HepG2 (cell line): ENCODE measurements around the gene PBX4. TPM values are rescaled to one million over a fixed set of nuclear protein-coding genes. Genes with fewer than 3 reads are reported as not detected.

Experiments
- ARID4A ChIP-seq: sonication (generic); formaldehyde crosslinking; IDR thresholded peaks from 2 replicates; pipeline ENCODE4 v1.5.0; 2020; ENCODE audit warnings: mild to moderate bottlenecking, missing genetic modification reagents, borderline replicate concordance
- ELF4 ChIP-seq: sonication (generic); formaldehyde crosslinking; IDR thresholded peaks from 2 replicates; pipeline ENCODE4 v1.5.0; 2020; ENCODE audit warnings: missing genetic modification reagents, mild to moderate bottlenecking, moderate library complexity, borderline replicate concordance
- ERF ChIP-seq: IDR thresholded peaks from 2 replicates; pipeline ENCODE4 v1.6.1; 2018; ENCODE audit warnings: missing biosample characterization, missing genetic modification reagents
- FLYWCH1 ChIP-seq: sonication (generic); formaldehyde crosslinking; IDR thresholded peaks from 2 replicates; pipeline ENCODE4 v1.8.1; 2023; ENCODE audit warnings: mild to moderate bottlenecking, missing genetic modification reagents
- HMGXB4 ChIP-seq, 2 experiments: sonication (generic) in 1 of 2; formaldehyde crosslinking in 1 of 2; IDR thresholded peaks; 2 replicates each; pipeline versions ENCODE4 v1.4.0 to v1.6.1; 2018 to 2020; ENCODE audit warnings: missing genetic modification reagents in 2 of 2, borderline replicate concordance in 1 of 2, low read depth in 1 of 2, mild to moderate bottlenecking in 1 of 2, missing biosample characterization in 1 of 2
- KDM1A ChIP-seq: IDR thresholded peaks from 2 replicates; pipeline ENCODE4 v1.6.1; 2016; ENCODE audit warnings: missing compliant biosample characterization
- NBN ChIP-seq: fragments of 450-650 bp; conservative IDR thresholded peaks from 2 replicates; pipeline ENCODE4 v1.6.1; 2017
- POGZ ChIP-seq: sonication (generic); formaldehyde crosslinking; IDR thresholded peaks from 2 replicates; pipeline ENCODE4 v1.4.0; 2020; ENCODE audit warnings: mild to moderate bottlenecking, missing genetic modification reagents
- SIN3B ChIP-seq: fragments of 150-350 bp; IDR thresholded peaks from 2 replicates; pipeline ENCODE4 v1.6.1; 2014; ENCODE audit warnings: low read length
- SP4 ChIP-seq: sonication (generic); formaldehyde crosslinking; IDR thresholded peaks from 2 replicates; pipeline ENCODE4 v1.8.1; 2023; ENCODE audit warnings: mild to moderate bottlenecking, missing genetic modification reagents
- TEAD3 ChIP-seq: optimal IDR thresholded peaks from 2 replicates; pipeline ENCODE3; 2016; ENCODE audit warnings: borderline replicate concordance
- TFAP4 ChIP-seq: sonication (generic); IDR thresholded peaks from 2 replicates; pipeline ENCODE4 v1.6.1; 2016; ENCODE audit warnings: low read depth, borderline replicate concordance
- TOPORS ChIP-seq: sonication (generic); formaldehyde crosslinking; IDR thresholded peaks from 2 replicates; pipeline ENCODE4 v1.8.0; 2023; ENCODE audit warnings: mild to moderate bottlenecking, missing genetic modification reagents
- ZBTB3 ChIP-seq: sonication (generic); formaldehyde crosslinking; IDR thresholded peaks from 2 replicates; pipeline ENCODE4 v1.4.0; 2020; ENCODE audit warnings: low read depth, mild to moderate bottlenecking, moderate library complexity, missing genetic modification reagents, borderline replicate concordance
- ZFP36 ChIP-seq: fragments of 150-350 bp; IDR thresholded peaks from 2 replicates; pipeline ENCODE4 v1.6.1; 2018; ENCODE audit warnings: borderline replicate concordance, low read length, low read depth; ENCODE audit not compliant: partially characterized antibody
- ZMAT3 ChIP-seq: sonication (generic); formaldehyde crosslinking; conservative IDR thresholded peaks from 2 replicates; pipeline ENCODE4 v1.7.0; 2021; ENCODE audit warnings: missing genetic modification reagents
- ZNF331 ChIP-seq: sonication (generic); formaldehyde crosslinking; IDR thresholded peaks from 2 replicates; pipeline ENCODE4 v1.4.0; 2020; ENCODE audit warnings: missing genetic modification reagents
- ZNF343 ChIP-seq: sonication (generic); formaldehyde crosslinking; IDR thresholded peaks from 2 replicates; pipeline ENCODE4 v1.4.0; 2020; ENCODE audit warnings: mild to moderate bottlenecking, missing genetic modification reagents
- ZNF550 ChIP-seq: sonication (generic); formaldehyde crosslinking; IDR thresholded peaks from 2 replicates; pipeline ENCODE4 v1.4.0; 2020; ENCODE audit warnings: mild to moderate bottlenecking, missing genetic modification reagents, borderline replicate concordance
- ZNF552 ChIP-seq: sonication (generic); formaldehyde crosslinking; IDR thresholded peaks from 2 replicates; pipeline ENCODE4 v1.9.0; 2022; ENCODE audit warnings: missing genetic modification reagents, mild to moderate bottlenecking, borderline replicate concordance
- ZNF7 ChIP-seq: IDR thresholded peaks from 2 replicates; pipeline ENCODE4 v1.6.1; 2016; ENCODE audit warnings: missing biosample characterization, missing genetic modification reagents
- polyA plus RNA-seq, 8 experiments: library from polyadenylated mRNA; depleted of rRNA in 3 of 8; stranded (reverse) in 7 of 8; unstranded in 1 of 8; fragments of >200 nt; fragmentation: Illumina TruSeq in 4 of 8; extraction: Trizol in 4 of 8; gene quantifications; 2 replicates each; pipeline versions ENCODE4 v1.2.1 to v1.2.3, GENCODE V29; 2011 to 2016; ENCODE audit warnings: low read depth in 4 of 8, missing spikeins in 1 of 8, mixed read lengths in 1 of 8; ENCODE audit not compliant: insufficient read depth in 1 of 8
- total RNA-seq, 5 experiments: library from RNA; depleted of rRNA; stranded (reverse); fragments of >200 nt; fragmentation: Illumina TruSeq; extraction: Trizol; gene quantifications; 2 replicates each; pipeline ENCODE4 v1.2.3, GENCODE V29; 2016; ENCODE audit warnings: low read depth in 1 of 5

Gene PBX4
- total and polyA plus RNA-seq, 2 of the 13 experiments (the other 11 are each of a cell fraction or from before 2014, with no cell fraction given) = not detected

GRCh38 chr19:19643158-19644053 is 24.9 kb upstream of the PBX4 start, which contains the start of gene GMIP (continued):
- TF ChIP-seq ZNF343 (CRISPR knock-in tag) = 0 out of 2 replicates have a peak, but pooled peaks have one; percentile 55
- no peak for TF ChIP-seq ZFP36
- no peak for TF ChIP-seq SIN3B
- TF ChIP-seq HMGXB4 (CRISPR knock-in tag; IDR thresholded peaks at IDR 0.05; ENCODE audit: borderline replicate concordance in 1 of 2, low read depth in 1 of 2) = peak; percentile 46 to 75; a peak in 3 of 4 replicates
- 0 out of 2 replicates have a peak, but pooled peaks have one; percentile 34 for TF ChIP-seq ZMAT3 (CRISPR knock-in tag)
- 0 out of 2 replicates have a peak, but pooled peaks have one; percentile 25 for TF ChIP-seq SP4 (CRISPR knock-in tag)
- no peak for TF ChIP-seq POGZ (CRISPR knock-in tag)
- no peak for TF ChIP-seq TEAD3
- no peak for TF ChIP-seq ERF (CRISPR knock-in tag)
- no peak for TF ChIP-seq ZNF552 (CRISPR knock-in tag)
- TF ChIP-seq TOPORS (CRISPR knock-in tag) = no peak
- TF ChIP-seq KDM1A (CRISPR knock-in tag) = no peak
- TF ChIP-seq FLYWCH1 (CRISPR knock-in tag) = 0 out of 2 replicates have a peak, but pooled peaks have one; percentile 22
- TF ChIP-seq ZNF7 = no peak
- no peak for TF ChIP-seq TFAP4
- TF ChIP-seq ARID4A (CRISPR knock-in tag) = peak; percentile 51; the same call in 1 of the 2 replicates
- TF ChIP-seq ELF4 (CRISPR knock-in tag) = no peak
- TF ChIP-seq ZBTB3 (CRISPR knock-in tag) = no peak
- no peak for TF ChIP-seq NBN
- no peak for TF ChIP-seq ZNF331
- TF ChIP-seq ZNF550 (CRISPR knock-in tag) = 0 out of 2 replicates have a peak, but pooled peaks have one; percentile 12
